ENCODE measurements around the gene GSG1L. TPM values are rescaled to one million over a fixed set of nuclear protein-coding genes. Genes with fewer than 3 reads are reported as not detected.

GSG1L gene
- total RNA-seq, 1 experiment from 2014 or later = not detected

GRCh38 chr16:27892879-27893278, 170.6 kb downstream of the GSG1L start:
- Mint-ChIP-seq H3K4me3 (ENCODE audit: low read depth, unreplicated experiment) (no peak overlapping the region), H3K27me3 (ENCODE audit: unreplicated experiment) (peaks cover 95% of the 10 kb centered on the region), H3K9me3 (ENCODE audit: low read depth, unreplicated experiment) (peaks cover 3% of the 10 kb centered on the region), H3K36me3 (ENCODE audit: insufficient read depth, unreplicated experiment) (no peaks in the 10 kb centered on the region), H3K4me1 (ENCODE audit: low read depth, unreplicated experiment) (no peaks in the 10 kb centered on the region), H3K27ac (ENCODE audit: unreplicated experiment) (no peak overlapping the region)
- intact Hi-C loops (cut with micrococcal nuclease; ENCODE audit: unreplicated experiment) = no loop called here
- no peak for TF ChIP-seq CTCF (IDR thresholded peaks at IDR 0.05; ENCODE audit: unreplicated experiment)
- CTCF ChIA-PET = no interaction called here
- no peak for DNase-seq
- BruUV-seq (replicated peaks) = no TSS peak

- intact Hi-C loops (cut with micrococcal nuclease; ENCODE audit: unreplicated experiment) = no loop called here
- Mint-ChIP-seq H3K27me3 (ENCODE audit: unreplicated experiment) (peaks cover 95% of the 10 kb centered on the region), H3K9me3 (ENCODE audit: low read depth, unreplicated experiment) (no peaks in the 10 kb centered on the region), H3K4me1 (ENCODE audit: low read depth, unreplicated experiment) (no peaks in the 10 kb centered on the region), H3K36me3 (ENCODE audit: insufficient read depth, unreplicated experiment) (no peaks in the 10 kb centered on the region), H3K4me3 (ENCODE audit: low read depth, unreplicated experiment) (no peak overlapping the region), H3K27ac (ENCODE audit: unreplicated experiment) (no peak overlapping the region)
- TF ChIP-seq CTCF (IDR thresholded peaks at IDR 0.05; ENCODE audit: unreplicated experiment) = no peak
- no TSS peak for BruUV-seq (replicated peaks)
- CTCF ChIA-PET = no interaction called here
- no peak for DNase-seq
Observed at GRCh38 chr16:27890866-27891265, 172.6 kb downstream of the GSG1L start.

GRCh38 chr16:27890006-27890405, 173.5 kb downstream of the GSG1L start:
- CTCF ChIA-PET = no interaction called here
- DNase-seq = no peak
- intact Hi-C loops (cut with micrococcal nuclease; ENCODE audit: unreplicated experiment) = no loop called here
- Mint-ChIP-seq H3K4me3 (ENCODE audit: low read depth, unreplicated experiment) (no peak overlapping the region), H3K27me3 (ENCODE audit: unreplicated experiment) (peaks cover 95% of the 10 kb centered on the region), H3K36me3 (ENCODE audit: insufficient read depth, unreplicated experiment) (no peaks in the 10 kb centered on the region), H3K27ac (ENCODE audit: unreplicated experiment) (no peak overlapping the region), H3K4me1 (ENCODE audit: low read depth, unreplicated experiment) (no peaks in the 10 kb centered on the region), H3K9me3 (ENCODE audit: low read depth, unreplicated experiment) (no peaks in the 10 kb centered on the region)
- no TSS peak for BruUV-seq (replicated peaks)
- no peak for TF ChIP-seq CTCF (IDR thresholded peaks at IDR 0.05; ENCODE audit: unreplicated experiment)

- H3K27me3 Mint-ChIP-seq (ENCODE audit: unreplicated experiment) = peaks cover 94% of the 10 kb centered on the region
- intact Hi-C loops (cut with micrococcal nuclease; ENCODE audit: unreplicated experiment) = no loop called here
- CTCF ChIA-PET = no interaction called here
- no peaks in the 10 kb centered on the region for H3K36me3 Mint-ChIP-seq (ENCODE audit: insufficient read depth, unreplicated experiment)
- no peak overlapping the region for H3K27ac Mint-ChIP-seq (ENCODE audit: unreplicated experiment)
- DNase-seq = no peak
- BruUV-seq (replicated peaks) = no TSS peak
- no peaks in the 10 kb centered on the region for H3K4me1 Mint-ChIP-seq (ENCODE audit: low read depth, unreplicated experiment)
- no peak overlapping the region for H3K4me3 Mint-ChIP-seq (ENCODE audit: low read depth, unreplicated experiment)
- no peak for TF ChIP-seq CTCF (IDR thresholded peaks at IDR 0.05; ENCODE audit: unreplicated experiment)
- peaks cover 11% of the 10 kb centered on the region for H3K9me3 Mint-ChIP-seq (ENCODE audit: low read depth, unreplicated experiment)
Observed at GRCh38 chr16:27883576-27883975, 179.9 kb downstream of the GSG1L start.

- no peak overlapping the region for H3K4me3 Mint-ChIP-seq (ENCODE audit: low read depth, unreplicated experiment)
- CTCF ChIA-PET = no interaction called here
- peaks cover 11% of the 10 kb centered on the region for H3K9me3 Mint-ChIP-seq (ENCODE audit: low read depth, unreplicated experiment)
- DNase-seq = no peak
- H3K4me1 Mint-ChIP-seq (ENCODE audit: low read depth, unreplicated experiment) = no peaks in the 10 kb centered on the region
- peaks cover 66% of the 10 kb centered on the region for H3K27me3 Mint-ChIP-seq (ENCODE audit: unreplicated experiment)
- no peak overlapping the region for H3K27ac Mint-ChIP-seq (ENCODE audit: unreplicated experiment)
- TF ChIP-seq CTCF (IDR thresholded peaks at IDR 0.05; ENCODE audit: unreplicated experiment) = no peak
- intact Hi-C loops (cut with micrococcal nuclease; ENCODE audit: unreplicated experiment) = no loop called here
- no TSS peak for BruUV-seq (replicated peaks)
- no peaks in the 10 kb centered on the region for H3K36me3 Mint-ChIP-seq (ENCODE audit: insufficient read depth, unreplicated experiment)
Observed at GRCh38 chr16:27880287-27880686, 183.2 kb downstream of the GSG1L start.
